HG03108 (cell line): ENCODE data around the gene PRICKLE1.
A peak's percentile ranks its signal among the peaks of the same experiment; 100 is the strongest.

Experiments used
- ATAC-seq: cut with Tn5 transposase; IDR thresholded peaks from one replicate; pipeline ENCODE4 v1.9.1; 2021; ENCODE audit warnings: moderate library complexity; ENCODE audit not compliant: unreplicated experiment

The PRICKLE1 gene

DNA sequence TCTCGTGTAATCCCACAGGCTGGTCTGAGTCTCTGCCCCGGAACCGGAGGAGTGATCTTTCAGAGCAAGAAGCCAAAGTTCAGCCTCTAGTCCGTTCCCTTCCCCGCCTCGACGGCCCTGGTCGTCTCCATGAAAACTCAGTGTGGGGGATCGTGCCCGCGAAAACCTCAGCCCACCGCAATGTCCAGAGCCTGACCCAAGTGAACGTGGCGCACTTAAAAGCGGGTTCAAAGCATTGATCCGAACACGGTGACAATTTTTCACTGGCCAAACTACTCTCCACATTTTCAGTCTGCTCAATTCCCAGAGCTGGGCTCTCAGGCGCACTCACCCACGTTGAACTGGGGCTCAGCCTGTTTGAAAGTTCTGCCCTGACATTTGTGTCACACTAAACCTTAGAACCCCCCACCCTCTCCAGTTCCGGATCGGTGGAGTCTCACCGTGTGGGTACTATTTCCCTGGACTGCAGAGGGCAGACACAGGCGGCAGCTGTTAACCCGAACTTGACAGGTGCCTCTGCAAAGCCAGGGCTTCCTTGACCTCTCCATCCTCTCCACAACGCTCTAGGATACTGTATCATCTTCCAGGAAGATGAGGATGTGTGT lies 886 bp upstream of the PRICKLE1 start:
- no peak for ATAC-seq

DNA sequence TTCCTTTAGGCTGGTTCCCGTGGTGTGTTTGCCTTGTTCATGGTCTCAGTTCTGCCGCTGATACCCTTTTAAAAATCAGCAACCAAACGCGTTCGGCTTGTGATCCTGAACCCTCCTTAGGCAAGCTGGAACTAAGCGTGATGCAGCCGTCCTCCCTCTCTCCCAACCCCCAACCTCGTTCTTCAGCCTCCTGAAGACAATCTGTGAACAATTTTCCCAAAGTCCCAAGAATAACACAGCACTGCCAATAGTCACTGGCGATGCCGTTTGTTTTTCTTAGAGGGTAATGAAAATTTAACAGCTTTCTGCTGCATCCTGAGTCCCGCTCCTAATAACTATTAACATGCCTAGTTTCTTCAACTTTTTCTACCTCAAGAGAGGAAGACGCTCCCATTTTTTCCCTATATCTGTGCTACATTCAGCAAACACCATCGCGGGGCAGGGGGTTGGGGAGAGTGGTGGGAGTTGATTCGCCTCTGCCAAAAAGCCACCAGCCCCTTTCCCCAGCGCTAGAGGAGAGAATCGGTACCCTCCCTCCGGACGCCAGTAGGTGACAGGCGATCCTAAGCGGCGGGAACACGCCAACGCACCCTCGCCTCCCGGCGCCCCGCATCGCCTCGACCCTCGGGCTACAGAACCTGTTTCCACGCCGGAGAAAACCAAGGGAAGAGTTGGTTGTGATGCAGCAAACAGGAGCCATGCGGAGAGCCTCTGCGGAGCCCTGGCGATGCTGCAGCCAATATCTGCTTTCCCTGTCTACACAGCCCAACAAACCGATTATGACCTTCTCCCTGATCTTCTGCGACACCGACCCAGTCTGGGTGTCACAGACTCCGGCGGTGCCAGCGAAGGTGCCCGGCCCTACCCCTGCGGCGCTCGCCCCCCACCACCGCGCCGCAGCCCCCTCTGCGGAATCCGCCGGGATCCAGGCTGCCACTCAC lies 752 bp downstream of the PRICKLE1 start:
- peak; percentile 31 for ATAC-seq

DNA sequence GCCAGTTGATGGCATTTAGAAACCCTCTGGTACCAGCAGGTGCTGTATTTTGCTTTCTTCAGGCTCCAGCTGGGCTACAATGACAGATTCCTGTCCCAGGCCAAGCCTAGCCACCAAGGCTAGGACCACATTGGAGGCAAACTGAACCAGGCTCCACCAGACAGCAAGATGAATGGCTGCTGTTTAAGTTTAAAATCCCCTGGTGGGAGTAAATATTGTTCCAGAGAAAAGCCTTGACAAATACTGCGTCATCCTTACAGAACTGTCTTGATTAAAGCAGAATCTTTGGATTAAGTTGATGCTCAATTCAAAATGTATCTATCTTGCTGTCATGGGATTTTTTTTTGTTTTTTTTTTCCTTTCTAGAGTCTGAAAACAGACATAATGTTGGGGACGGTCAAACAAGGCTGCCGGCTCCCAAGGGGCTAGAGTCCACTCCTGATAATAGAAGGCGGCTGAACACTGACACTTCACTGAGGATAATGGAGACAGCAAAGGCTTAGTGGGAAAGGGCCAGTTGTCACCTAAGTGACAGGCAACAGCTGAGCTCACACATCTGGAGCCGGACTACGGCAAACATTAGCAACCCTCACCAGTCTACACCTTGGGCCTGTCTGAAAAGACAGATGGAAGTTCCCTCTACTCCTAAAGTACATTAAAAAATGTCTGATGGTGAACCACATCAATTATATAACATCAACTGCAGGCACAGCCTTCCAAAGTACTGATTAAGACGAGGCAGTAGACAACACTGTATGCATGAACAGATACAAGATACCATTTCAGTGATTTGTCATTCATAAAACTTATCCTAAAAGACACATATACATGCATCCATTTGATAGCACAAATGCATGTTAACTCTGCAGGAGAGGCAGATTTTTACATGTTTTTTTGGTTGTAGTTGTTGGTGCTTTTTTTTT lies 1.7 kb downstream of the PRICKLE1 start:
- no peak for ATAC-seq

DNA sequence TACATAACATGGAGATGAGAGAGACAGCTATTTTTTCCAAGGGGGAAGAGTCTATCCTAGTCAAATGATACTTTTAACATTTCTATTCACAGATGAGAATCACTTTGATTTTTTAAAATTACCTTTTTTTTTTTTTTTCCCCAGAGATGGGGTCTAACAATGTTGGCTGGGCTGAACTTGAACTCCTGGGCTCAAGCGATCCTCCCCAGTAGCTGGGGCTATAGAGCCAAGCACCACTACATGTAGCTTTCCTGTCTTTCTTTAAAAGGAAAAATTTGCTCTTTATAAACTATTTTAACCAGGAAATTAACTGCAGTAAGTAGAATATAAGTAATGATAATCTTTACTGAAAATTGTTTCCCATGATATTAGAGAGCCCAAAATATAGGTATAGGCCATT lies 3.3 kb downstream of the PRICKLE1 start:
- no peak for ATAC-seq

GRCh38 chr12:42585841-42586216 lies 3.7 kb downstream of the PRICKLE1 start:
- no peak for ATAC-seq

GRCh38 chr12:42585154-42585840 lies 4.2 kb downstream of the PRICKLE1 start:
- no peak for ATAC-seq

DNA sequence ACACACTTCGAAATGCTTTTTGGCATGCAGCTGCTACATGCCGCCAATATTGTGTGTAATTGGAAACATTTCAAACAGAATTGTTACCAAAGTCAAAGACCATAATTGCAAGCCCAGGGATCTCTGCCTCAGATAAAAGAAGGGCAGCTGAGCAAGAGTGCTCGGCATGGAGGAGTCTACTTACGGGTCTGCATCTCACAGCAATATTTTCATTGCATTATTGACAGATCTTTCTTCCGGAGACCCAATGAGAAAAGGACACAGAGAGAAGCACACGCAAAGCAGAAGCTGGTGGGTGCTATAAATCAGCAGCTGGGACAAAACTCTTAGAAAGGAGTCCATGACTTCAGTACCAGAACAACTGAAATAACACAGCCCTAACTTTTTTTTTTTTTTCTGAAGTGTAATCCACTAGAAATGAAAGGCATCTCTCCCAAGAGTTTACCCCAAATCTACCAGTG lies 4.9 kb downstream of the PRICKLE1 start:
- no peak for ATAC-seq

GRCh38 chr12:42583016-42583415 lies 6.5 kb downstream of the PRICKLE1 start:
- no peak for ATAC-seq

GRCh38 chr12:42582498-42582897 lies 7.0 kb downstream of the PRICKLE1 start:
- ATAC-seq: no peak

DNA sequence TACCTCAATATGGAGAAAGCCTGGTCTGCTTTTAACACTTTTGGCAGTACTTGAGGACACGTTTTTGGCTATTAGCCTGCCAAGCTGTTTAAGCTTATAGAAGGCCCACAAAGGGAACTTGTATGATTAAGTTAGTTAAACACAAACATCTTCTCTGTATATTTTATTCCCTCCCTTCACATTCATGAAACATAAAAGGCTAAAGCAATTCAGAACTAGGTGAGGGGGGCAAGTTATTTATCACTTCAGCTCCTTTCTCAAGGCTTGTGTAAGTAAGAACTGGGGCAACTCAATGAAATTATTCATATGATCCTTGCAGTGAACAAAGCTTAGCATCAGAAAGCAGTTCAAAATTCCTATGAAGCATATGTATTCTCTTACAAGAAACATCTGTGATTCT lies 7.5 kb downstream of the PRICKLE1 start:
- no peak for ATAC-seq

DNA sequence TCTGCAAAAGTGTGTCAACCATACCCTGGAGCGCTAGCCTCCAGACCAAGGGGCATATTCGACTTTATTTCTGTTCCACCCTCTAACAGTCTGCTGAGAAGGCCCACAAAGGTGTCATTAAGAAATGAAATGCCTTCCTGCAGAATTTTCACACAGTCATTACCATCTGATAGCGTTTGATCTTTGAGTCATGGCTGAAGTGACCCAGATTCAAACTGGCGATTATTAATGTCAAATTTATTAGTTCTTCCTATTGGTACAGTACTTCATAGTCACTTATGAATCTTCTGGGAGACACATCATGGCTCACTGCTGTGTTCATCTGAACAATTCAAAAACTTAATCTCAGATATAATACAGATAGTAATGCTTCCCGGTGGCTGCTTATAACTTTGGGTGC lies 13.2 kb downstream of the PRICKLE1 start:
- no peak for ATAC-seq

GRCh38 chr12:42575717-42576116 lies 13.8 kb downstream of the PRICKLE1 start:
- no peak for ATAC-seq

- no peak for ATAC-seq
Measured at GRCh38 chr12:42574851-42575266, 14.7 kb downstream of the PRICKLE1 start.

- no peak for ATAC-seq
Measured at GRCh38 chr12:42571327-42572009, 18.1 kb downstream of the PRICKLE1 start.

DNA sequence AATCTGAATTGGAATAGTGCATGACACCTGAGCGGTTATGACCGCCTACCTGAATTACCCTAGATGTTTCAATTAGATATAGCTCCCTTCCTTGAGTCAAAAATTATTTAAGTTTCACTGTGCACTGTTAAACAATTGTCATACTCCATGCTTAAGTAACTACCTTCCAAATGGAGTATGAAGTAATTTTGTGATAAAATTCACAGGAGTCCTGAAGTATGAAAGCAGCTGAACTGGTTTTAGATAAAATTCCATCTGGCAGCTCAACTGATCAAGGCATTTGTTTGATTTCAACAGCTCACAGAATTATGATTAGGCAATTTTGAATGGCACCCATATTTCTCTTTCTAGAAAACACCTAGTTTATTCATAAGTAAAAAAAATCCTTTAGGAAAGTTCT lies 19.5 kb downstream of the PRICKLE1 start:
- ATAC-seq: no peak

- ATAC-seq: peak; percentile 71
Measured at GRCh38 chr12:42568952-42569915, 20.3 kb downstream of the PRICKLE1 start.

DNA sequence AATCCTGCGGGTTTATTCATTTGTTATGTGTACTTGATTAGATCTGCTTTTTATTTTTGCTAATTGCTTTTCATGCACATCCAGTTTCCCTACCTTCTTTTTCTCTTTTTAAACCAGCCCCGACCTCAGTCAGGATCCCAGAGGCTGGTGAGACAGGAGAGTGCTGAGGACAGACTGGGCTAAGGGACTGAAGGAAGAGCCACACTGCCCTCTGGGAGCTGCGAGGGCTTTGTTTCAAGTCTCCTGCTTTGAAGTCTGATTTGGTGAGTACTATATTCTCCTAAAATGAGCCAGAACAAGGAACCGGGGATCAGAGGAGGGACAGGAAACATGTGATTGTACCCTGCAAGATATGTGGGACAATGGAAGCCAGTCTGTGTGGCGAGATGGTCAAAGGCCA lies 23.9 kb downstream of the PRICKLE1 start:
- no peak for ATAC-seq

- ATAC-seq: no peak
Measured at GRCh38 chr12:42564996-42565395, 24.6 kb downstream of the PRICKLE1 start.

GRCh38 chr12:42564556-42564955 lies 25.0 kb downstream of the PRICKLE1 start:
- no peak for ATAC-seq
